LNCaP clone FGC (cell line): ENCODE measurements around the gene PATJ.

Experiments
- DNase-seq: peaks from one replicate; pipeline ENCODE4 v3.0.0-alpha.2; 2011; ENCODE audit warnings: low read depth
- H3K4me3 ChIP-seq: 2 replicates; pipeline ENCODE4 v1.5.1; 2011; ENCODE audit warnings: mild to moderate bottlenecking, low read depth, low read length, control low read depth
- TF ChIP-seq, protein P1 (sequence below): IDR thresholded peaks from 2 replicates; pipeline ENCODE4 v1.5.1; 2012; ENCODE audit warnings: mild to moderate bottlenecking; ENCODE audit not compliant: control insufficient read depth, insufficient read depth; ENCODE audit errors: extremely low read depth

PATJ gene

DNA sequence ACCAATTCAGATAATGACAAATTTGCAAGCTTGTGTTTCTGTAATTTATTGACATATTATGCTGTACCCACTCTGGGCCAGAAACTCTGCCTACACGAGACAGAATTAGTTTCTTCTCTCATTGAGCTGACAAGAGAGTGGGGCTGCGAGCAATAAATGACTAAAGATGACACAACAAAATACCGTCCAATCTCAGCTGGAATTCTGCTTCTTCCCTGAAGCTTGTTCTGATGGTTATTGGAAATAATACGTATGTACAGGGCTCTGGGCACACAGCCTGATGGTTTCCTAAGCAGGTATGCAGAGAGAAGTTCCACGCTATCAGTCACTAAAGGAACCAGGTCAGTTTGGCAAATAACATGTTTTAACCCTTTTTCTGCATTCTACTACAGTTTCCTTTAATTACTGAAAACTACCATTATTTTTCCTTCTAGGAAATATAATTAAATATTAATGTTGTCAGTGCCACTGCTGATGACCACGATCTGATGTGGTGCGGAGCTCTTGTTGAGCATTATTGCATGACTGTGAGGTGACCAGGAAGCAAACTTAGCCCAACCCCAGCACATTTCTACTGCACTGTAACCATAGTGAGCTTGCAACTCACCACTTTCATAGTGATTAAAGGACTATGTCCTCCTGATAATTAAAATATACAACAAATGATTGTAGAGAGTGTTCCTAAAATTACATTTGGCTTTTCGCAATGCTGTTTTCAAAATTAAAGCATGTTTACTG, 231.0 kb downstream of the PATJ start:
- DNase-seq: no peak

GRCh38 chr1:61975638-61976037, 233.4 kb downstream of the PATJ start:
- DNase-seq: no peak
- TF ChIP-seq, protein P1, sequence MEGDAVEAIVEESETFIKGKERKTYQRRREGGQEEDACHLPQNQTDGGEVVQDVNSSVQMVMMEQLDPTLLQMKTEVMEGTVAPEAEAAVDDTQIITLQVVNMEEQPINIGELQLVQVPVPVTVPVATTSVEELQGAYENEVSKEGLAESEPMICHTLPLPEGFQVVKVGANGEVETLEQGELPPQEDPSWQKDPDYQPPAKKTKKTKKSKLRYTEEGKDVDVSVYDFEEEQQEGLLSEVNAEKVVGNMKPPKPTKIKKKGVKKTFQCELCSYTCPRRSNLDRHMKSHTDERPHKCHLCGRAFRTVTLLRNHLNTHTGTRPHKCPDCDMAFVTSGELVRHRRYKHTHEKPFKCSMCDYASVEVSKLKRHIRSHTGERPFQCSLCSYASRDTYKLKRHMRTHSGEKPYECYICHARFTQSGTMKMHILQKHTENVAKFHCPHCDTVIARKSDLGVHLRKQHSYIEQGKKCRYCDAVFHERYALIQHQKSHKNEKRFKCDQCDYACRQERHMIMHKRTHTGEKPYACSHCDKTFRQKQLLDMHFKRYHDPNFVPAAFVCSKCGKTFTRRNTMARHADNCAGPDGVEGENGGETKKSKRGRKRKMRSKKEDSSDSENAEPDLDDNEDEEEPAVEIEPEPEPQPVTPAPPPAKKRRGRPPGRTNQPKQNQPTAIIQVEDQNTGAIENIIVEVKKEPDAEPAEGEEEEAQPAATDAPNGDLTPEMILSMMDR: no peak
- no peak overlapping the region for H3K4me3 ChIP-seq

More for the DNA sequence above, 231.0 kb downstream of the PATJ start:
- TF ChIP-seq, protein P1: no peak
- no peak overlapping the region for H3K4me3 ChIP-seq

DNA sequence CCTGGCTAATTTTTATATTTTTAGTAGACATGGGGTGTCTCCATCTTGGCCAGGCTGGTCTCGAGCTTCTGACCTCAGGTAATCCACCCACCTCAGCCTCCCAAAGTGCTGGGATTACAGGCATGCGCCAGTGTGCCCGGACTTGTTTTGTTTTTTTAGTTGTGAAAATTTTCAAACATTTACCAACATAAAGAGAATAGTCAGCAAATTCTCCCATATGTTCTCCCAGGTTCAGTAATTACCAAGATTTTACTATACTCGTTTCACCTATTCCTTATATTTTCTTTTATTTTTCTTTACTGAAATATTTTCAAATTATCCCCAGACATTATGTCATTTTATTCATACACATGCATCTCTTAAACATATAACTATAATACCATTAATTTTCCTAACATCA, 234.3 kb downstream of the PATJ start:
- H3K4me3 ChIP-seq: no peak overlapping the region
- DNase-seq: no peak
- TF ChIP-seq, protein P1: no peak

GRCh38 chr1:61978796-61979195, 236.5 kb downstream of the PATJ start:
- TF ChIP-seq, protein P1: no peak
- H3K4me3 ChIP-seq: no peak overlapping the region
- DNase-seq: no peak

- no peak overlapping the region for H3K4me3 ChIP-seq
- no peak for DNase-seq
- TF ChIP-seq, protein P1: no peak
These were observed 237.4 kb downstream of the PATJ start for GRCh38 chr1:61979729-61980128.

GRCh38 chr1:61980561-61980960, 238.3 kb downstream of the PATJ start:
- TF ChIP-seq, protein P1: no peak
- DNase-seq: no peak
- H3K4me3 ChIP-seq: no peak overlapping the region
